Kidney epithelial cell (primary cell): ENCODE results near the gene FAM107B. TPM values are rescaled to one million over a fixed set of nuclear protein-coding genes. Genes with fewer than 3 reads are reported as not detected.

Source experiments
- DNase-seq: peaks from one replicate; pipeline ENCODE4 v3.0.0-alpha.2; 2010; ENCODE audit warnings: low read depth
- H3K27me3 ChIP-seq: 2 replicates; pipeline ENCODE4 v1.6.0; 2011; ENCODE audit warnings: low read length; ENCODE audit not compliant: control insufficient read depth, insufficient read depth
- H3K36me3 ChIP-seq: 2 replicates; pipeline ENCODE4 v1.5.1; 2011; ENCODE audit warnings: low read length; ENCODE audit not compliant: control insufficient read depth, insufficient read depth
- H3K4me3 ChIP-seq: 2 replicates; pipeline ENCODE4 v1.5.1; 2011; ENCODE audit warnings: low read depth, mild to moderate bottlenecking, control low read depth, low read length
- CTCF ChIP-seq: IDR thresholded peaks from 2 replicates; pipeline ENCODE4 v1.5.1; 2011; ENCODE audit warnings: mild to moderate bottlenecking, moderate library complexity, low read length, control low read depth, inconsistent platforms; ENCODE audit not compliant: insufficient read depth, poor library complexity, severe bottlenecking
- total RNA-seq: library from RNA; depleted of rRNA; stranded (reverse); fragments of >200 nt; gene quantifications from 2 replicates; pipeline ENCODE4 v1.2.3, GENCODE V29; 2015

The FAM107B gene
- total RNA-seq, 1 donor from 2014 or later, result 33.5 TPM

GRCh38 chr10:14545827-14546226 is 228.9 kb downstream of the FAM107B start:
- DNase-seq, result no peak
- Histone ChIP-seq H3K27me3 (no peaks in the 10 kb centered on the region), H3K36me3 (peaks cover 1% of the 10 kb centered on the region), H3K4me3 (no peak overlapping the region)
- no peak for TF ChIP-seq CTCF

GRCh38 chr10:14543904-14544210 is 230.8 kb downstream of the FAM107B start:
- peaks cover 1% of the 10 kb centered on the region for H3K36me3 ChIP-seq

GRCh38 chr10:14543046-14543903 is 231.4 kb downstream of the FAM107B start:
- no peak for TF ChIP-seq CTCF
- Histone ChIP-seq H3K27me3 (no peaks in the 10 kb centered on the region), H3K4me3 (no peak overlapping the region), H3K36me3 (peaks cover 1% of the 10 kb centered on the region)
- no peak for DNase-seq

More at GRCh38 chr10:14543904-14544210, 230.8 kb downstream of the FAM107B start:
- H3K27me3 ChIP-seq, result no peaks in the 10 kb centered on the region
- DNase-seq, result no peak
- no peak for TF ChIP-seq CTCF
- no peak overlapping the region for H3K4me3 ChIP-seq

- Histone ChIP-seq H3K27me3 (no peaks in the 10 kb centered on the region), H3K4me3 (no peak overlapping the region), H3K36me3 (peaks cover 1% of the 10 kb centered on the region)
- no peak for TF ChIP-seq CTCF
- no peak for DNase-seq
Observed at GRCh38 chr10:14541379-14541778, 233.3 kb downstream of the FAM107B start.

- DNase-seq, result no peak
- no peak for TF ChIP-seq CTCF
- Histone ChIP-seq H3K36me3 (peaks cover 1% of the 10 kb centered on the region), H3K4me3 (no peak overlapping the region), H3K27me3 (no peaks in the 10 kb centered on the region)
Observed at GRCh38 chr10:14540611-14541010, 234.1 kb downstream of the FAM107B start.

GRCh38 chr10:14540062-14540461 is 234.6 kb downstream of the FAM107B start:
- Histone ChIP-seq H3K4me3 (no peak overlapping the region), H3K27me3 (no peaks in the 10 kb centered on the region), H3K36me3 (peaks cover 1% of the 10 kb centered on the region)
- no peak for DNase-seq
- TF ChIP-seq CTCF, result no peak
